ENCODE data around the gene ZNF804B. TPM values are rescaled to one million over a fixed set of nuclear protein-coding genes. Genes with fewer than 3 reads are reported as not detected.

Gene ZNF804B
- total RNA-seq, 1 experiment from 2014 or later: not detected

GRCh38 chr7:89283302-89283701 is 523.8 kb downstream of the ZNF804B start:
- H3K36me3 ChIP-seq (ENCODE audit: low read depth, low read length): no peaks in the 10 kb centered on the region
- TF ChIP-seq EZH2phosphoT487 (IDR thresholded peaks at IDR 0.05; ENCODE audit: borderline replicate concordance, low read length) (no peak), EZH2 (IDR thresholded peaks at IDR 0.05; ENCODE audit: low read length, unreplicated experiment) (no peak), CTCF (conservative IDR thresholded peaks at IDR 0.05; ENCODE audit: low read depth, low read length) (no peak)
- H3K27me3 ChIP-seq (ENCODE audit: low read length): no peaks in the 10 kb centered on the region
- no peaks in the 10 kb centered on the region for H3K79me2 ChIP-seq (ENCODE audit: low read length)
- H3K27ac ChIP-seq (ENCODE audit: low read length): no peak overlapping the region
- no peak for DNase-seq
- intact Hi-C loops (cut with micrococcal nuclease): no loop called here
- no peak overlapping the region for H3K4me3 ChIP-seq (ENCODE audit: low read length)
- H3K9ac ChIP-seq (ENCODE audit: low read length): no peak overlapping the region
- H3K4me2 ChIP-seq (ENCODE audit: low read length): no peak overlapping the region
- no peak for ATAC-seq
- H4K20me1 ChIP-seq (ENCODE audit: low read length): no peaks in the 10 kb centered on the region
- H3K9me2 ChIP-seq (replicated peaks; ENCODE audit: low read length): no peaks in the 10 kb centered on the region
- POLR2A ChIA-PET (ENCODE audit: unreplicated experiment): no interaction called here
- CTCF ChIA-PET: no interaction called here
- H2AFZ ChIP-seq (ENCODE audit: low read length): no peak overlapping the region
- H3K4me1 ChIP-seq (ENCODE audit: insufficient read depth, low read length): no peaks in the 10 kb centered on the region
- H3F3A ChIP-seq (ENCODE audit: low read length, unreplicated experiment): no peaks in the 10 kb centered on the region
- no peaks in the 10 kb centered on the region for H3K9me3 ChIP-seq (ENCODE audit: low read length)
- no TSS peak for BruUV-seq (replicated peaks)

- intact Hi-C loops (cut with micrococcal nuclease): no loop called here
- BruUV-seq (replicated peaks): no TSS peak
- Histone ChIP-seq H4K20me1 (ENCODE audit: low read length) (no peaks in the 10 kb centered on the region), H3K9ac (ENCODE audit: low read length) (no peak overlapping the region), H3K36me3 (ENCODE audit: low read depth, low read length) (no peaks in the 10 kb centered on the region), H3K4me1 (ENCODE audit: insufficient read depth, low read length) (no peaks in the 10 kb centered on the region), H3K27me3 (ENCODE audit: low read length) (no peaks in the 10 kb centered on the region), H3K9me2 (replicated peaks; ENCODE audit: low read length) (no peaks in the 10 kb centered on the region), H3K27ac (ENCODE audit: low read length) (no peak overlapping the region), H2AFZ (ENCODE audit: low read length) (no peak overlapping the region), H3K79me2 (ENCODE audit: low read length) (no peaks in the 10 kb centered on the region), H3K4me2 (ENCODE audit: low read length) (no peak overlapping the region), H3K4me3 (ENCODE audit: low read length) (no peak overlapping the region), H3F3A (ENCODE audit: low read length, unreplicated experiment) (no peaks in the 10 kb centered on the region), H3K9me3 (ENCODE audit: low read length) (no peaks in the 10 kb centered on the region)
- DNase-seq (no peak), ATAC-seq (no peak)
- ChIA-PET CTCF (no interaction called here), POLR2A (ENCODE audit: unreplicated experiment) (no interaction called here)
- TF ChIP-seq EZH2phosphoT487 (IDR thresholded peaks at IDR 0.05; ENCODE audit: borderline replicate concordance, low read length): no peak
- no peak for TF ChIP-seq CTCF (conservative IDR thresholded peaks at IDR 0.05; ENCODE audit: low read depth, low read length)
- TF ChIP-seq EZH2 (IDR thresholded peaks at IDR 0.05; ENCODE audit: low read length, unreplicated experiment): no peak
Measured at GRCh38 chr7:89308535-89308934, 549.0 kb downstream of the ZNF804B start.

- ATAC-seq (no peak), DNase-seq (no peak)
- Histone ChIP-seq H3K27ac (ENCODE audit: low read length) (no peak overlapping the region), H3K79me2 (ENCODE audit: low read length) (no peaks in the 10 kb centered on the region), H3K9ac (ENCODE audit: low read length) (no peak overlapping the region), H3K4me1 (ENCODE audit: insufficient read depth, low read length) (no peaks in the 10 kb centered on the region), H3K4me3 (ENCODE audit: low read length) (no peak overlapping the region), H3K9me3 (ENCODE audit: low read length) (no peaks in the 10 kb centered on the region), H3K36me3 (ENCODE audit: low read depth, low read length) (no peaks in the 10 kb centered on the region), H4K20me1 (ENCODE audit: low read length) (no peaks in the 10 kb centered on the region), H3K9me2 (replicated peaks; ENCODE audit: low read length) (no peaks in the 10 kb centered on the region), H3F3A (ENCODE audit: low read length, unreplicated experiment) (no peaks in the 10 kb centered on the region), H3K4me2 (ENCODE audit: low read length) (no peak overlapping the region), H2AFZ (ENCODE audit: low read length) (no peak overlapping the region), H3K27me3 (ENCODE audit: low read length) (no peaks in the 10 kb centered on the region)
- intact Hi-C loops (cut with micrococcal nuclease): no loop called here
- TF ChIP-seq EZH2phosphoT487 (IDR thresholded peaks at IDR 0.05; ENCODE audit: borderline replicate concordance, low read length) (no peak), EZH2 (IDR thresholded peaks at IDR 0.05; ENCODE audit: low read length, unreplicated experiment) (no peak), CTCF (conservative IDR thresholded peaks at IDR 0.05; ENCODE audit: low read depth, low read length) (no peak)
- ChIA-PET CTCF (no interaction called here), POLR2A (ENCODE audit: unreplicated experiment) (no interaction called here)
- BruUV-seq (replicated peaks): no TSS peak
Measured at GRCh38 chr7:89311886-89312285, 552.4 kb downstream of the ZNF804B start.
